GM19238 (cell line): ENCODE data around the gene C20orf173.
"Not testable (repeated sequence)": the region's sequence is repeated elsewhere in the genome, so short reads cannot be mapped to it uniquely, and the experiment has no call there.

Source experiments
- DNase-seq: peaks from one replicate; pipeline ENCODE4 v3.0.0; 2011; ENCODE audit warnings: low spot score; ENCODE audit not compliant: insufficient read length

The C20orf173 gene

GRCh38 chr20:35547329-35547728, 17.9 kb upstream of the C20orf173 start:
- no peak for DNase-seq

GRCh38 chr20:35546127-35546526, 16.7 kb upstream of the C20orf173 start:
- no peak for DNase-seq

- not testable (repeated sequence) for DNase-seq
Observed at GRCh38 chr20:35544941-35545340, 15.5 kb upstream of the C20orf173 start.

GRCh38 chr20:35544436-35544835, 15.0 kb upstream of the C20orf173 start:
- no peak for DNase-seq

- DNase-seq: no peak
Observed at GRCh38 chr20:35542990-35543389, 13.5 kb upstream of the C20orf173 start.

- DNase-seq: peak; percentile 89
Observed at GRCh38 chr20:35541783-35542662, 12.6 kb upstream of the C20orf173 start, which contains the start of gene ERGIC3. TSS of gene ERGIC3 (plus strand) at chr20:35542078. CDS start at chr20:35542098, 20 bp downstream.

GRCh38 chr20:35541118-35541782, 11.8 kb upstream of the C20orf173 start:
- DNase-seq: no peak

GRCh38 chr20:35539756-35540212, 10.3 kb upstream of the C20orf173 start:
- DNase-seq: peak; percentile 23

GRCh38 chr20:35527122-35527769, 2.2 kb downstream of the C20orf173 start:
- no peak for DNase-seq

GRCh38 chr20:35525639-35526038, 3.8 kb downstream of the C20orf173 start:
- DNase-seq: no peak

- DNase-seq: peak; percentile 38
Observed at GRCh38 chr20:35523298-35523888, 6.1 kb downstream of the C20orf173 start.

- no peak for DNase-seq
Observed at GRCh38 chr20:35518955-35519354, 10.5 kb downstream of the C20orf173 start.

- DNase-seq: not testable (repeated sequence)
Observed at GRCh38 chr20:35517767-35518166, 11.7 kb downstream of the C20orf173 start.

- DNase-seq: no peak
Observed at GRCh38 chr20:35517125-35517524, 12.3 kb downstream of the C20orf173 start.

GRCh38 chr20:35515949-35516645, 13.4 kb downstream of the C20orf173 start:
- DNase-seq: no peak

GRCh38 chr20:35515341-35515740, 14.1 kb downstream of the C20orf173 start:
- no peak for DNase-seq

- DNase-seq: no peak
Observed at GRCh38 chr20:35514371-35514932, 15.0 kb downstream of the C20orf173 start.

- no peak for DNase-seq
Observed at GRCh38 chr20:35511814-35512420, 17.5 kb downstream of the C20orf173 start.

- no peak for DNase-seq
Observed at GRCh38 chr20:35510951-35511735, 18.3 kb downstream of the C20orf173 start.
